Smooth muscle cell (in vitro differentiated cells): ENCODE data around the gene WNT6. TPM values are rescaled to one million over a fixed set of nuclear protein-coding genes. Genes with fewer than 3 reads are reported as not detected.

ENCODE experiments used
- DNase-seq: peaks from one replicate; lab custom pipeline; 2025; ENCODE audit not compliant: unreplicated experiment; lab: John Stamatoyannopoulos, UW
- H2AFZ ChIP-seq: fragments of 200-600 bp; sonication (generic); 2 replicates; pipeline ENCODE4 v1.6.0; 2016; ENCODE audit warnings: antibody characterized with exemption, low read depth, mild to moderate bottlenecking
- H3F3A ChIP-seq: fragments of 200-600 bp; sonication (generic); 2 replicates; pipeline ENCODE4 v1.6.0; 2017; ENCODE audit warnings: antibody characterized with exemption, low read depth
- H3K27ac ChIP-seq: fragments of 200-600 bp; sonication (generic); 2 replicates; pipeline ENCODE4 v1.5.1; 2016; ENCODE audit warnings: low read depth, mild to moderate bottlenecking
- H3K27me3 ChIP-seq: fragments of 200-600 bp; sonication (generic); 2 replicates; pipeline ENCODE4 v1.6.1; 2016; ENCODE audit warnings: low read depth, mild to moderate bottlenecking
- H3K36me3 ChIP-seq: fragments of 200-600 bp; sonication (generic); 2 replicates; pipeline ENCODE4 v1.5.1; 2016; ENCODE audit warnings: low read depth
- H3K4me1 ChIP-seq: fragments of 200-600 bp; sonication (generic); 2 replicates; pipeline ENCODE4 v1.5.1; 2016; ENCODE audit warnings: low read depth
- H3K4me2 ChIP-seq: fragments of 200-600 bp; sonication (generic); 2 replicates; pipeline ENCODE4 v1.6.0; 2016; ENCODE audit warnings: mild to moderate bottlenecking
- H3K4me3 ChIP-seq: fragments of 200-600 bp; sonication (generic); 2 replicates; pipeline ENCODE4 v1.5.1; 2016; ENCODE audit warnings: mild to moderate bottlenecking
- H3K79me2 ChIP-seq: fragments of 200-600 bp; sonication (generic); 2 replicates; pipeline ENCODE4 v1.6.0; 2016; ENCODE audit warnings: low read depth, mild to moderate bottlenecking
- H3K9ac ChIP-seq: fragments of 200-600 bp; sonication (generic); 2 replicates; pipeline ENCODE4 v1.6.0; 2016; ENCODE audit warnings: low read depth
- H3K9me3 ChIP-seq: fragments of 200-600 bp; sonication (generic); replicated peaks from 2 replicates; pipeline ENCODE4 v1.5.1; 2016; ENCODE audit warnings: low read depth
- H4K20me1 ChIP-seq: fragments of 200-600 bp; sonication (generic); 2 replicates; pipeline ENCODE4 v1.6.0; 2016; ENCODE audit warnings: low read depth
- CTCF ChIP-seq: fragments of 200-600 bp; sonication (generic); IDR thresholded peaks from 2 replicates; pipeline ENCODE4 v1.5.1; 2017; ENCODE audit warnings: borderline replicate concordance, mild to moderate bottlenecking, antibody characterized with exemption; ENCODE audit not compliant: insufficient read depth, poor library complexity, severe bottlenecking
- WGBS: methylation state at CpG from one replicate; pipeline ENCODE4 v1.1.7; 2016; ENCODE audit warnings: low lambda C conversion rate; 5-methylcytosine and 5-hydroxymethylcytosine counted together
- polyA plus RNA-seq: library from polyadenylated mRNA; unstranded; fragments of >200 nt; fragmentation: Nextera tagmentation; extraction: Ambion mirVana; gene quantifications from 2 replicates; pipeline ENCODE4 v1.2.1, GENCODE V29; 2016
- total RNA-seq: library from RNA; depleted of rRNA; stranded (reverse); fragments of >200 nt; gene quantifications from 2 replicates; pipeline ENCODE4 v1.2.3, GENCODE V29; 2014

Gene WNT6
- total and polyA plus RNA-seq, 2 experiments from 2014 or later = 7.9 to 12.1 TPM

GRCh38 chr2:218853766-218854165, 5.8 kb upstream of the WNT6 start:
- TF ChIP-seq CTCF = no peak
- 37% methylated on average over 5 of the region's 5 CpGs for WGBS

DNA sequence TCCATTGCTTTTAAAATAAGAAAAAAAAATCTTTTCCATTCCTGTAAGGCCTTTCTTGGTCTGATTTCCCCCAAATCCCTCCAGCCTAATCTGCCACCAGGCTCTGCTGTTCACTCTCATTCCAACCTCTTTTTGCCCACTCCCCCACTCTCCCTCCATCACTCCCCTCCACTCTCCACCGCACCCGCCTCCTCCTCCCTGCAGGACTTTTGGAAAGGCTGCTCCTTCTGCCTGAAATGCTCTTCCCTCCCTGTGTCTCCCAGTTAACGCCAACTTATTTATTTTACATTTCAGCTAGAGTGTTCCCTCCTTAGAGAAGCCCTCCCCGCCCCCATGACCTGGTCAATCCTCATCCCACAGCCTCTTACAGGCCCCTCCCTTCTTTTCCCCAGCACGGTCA, 4.7 kb upstream of the WNT6 start:
- no peak overlapping the region for H3K9ac ChIP-seq
- 64% methylated on average over 5 of the region's 5 CpGs for WGBS
- TF ChIP-seq CTCF = no peak
- H3K4me1 ChIP-seq = peaks cover 11% of the 10 kb centered on the region
- H3K4me2 ChIP-seq = no peak overlapping the region
- no peak overlapping the region for H3K27ac ChIP-seq
- no peaks in the 10 kb centered on the region for H4K20me1 ChIP-seq
- no peak for DNase-seq
- H3K9me3 ChIP-seq = no peaks in the 10 kb centered on the region
- no peak overlapping the region for H3K4me3 ChIP-seq
- no peaks in the 10 kb centered on the region for H3K36me3 ChIP-seq
- peaks cover 29% of the 10 kb centered on the region for H3K27me3 ChIP-seq
- no peak overlapping the region for H2AFZ ChIP-seq
- no peaks in the 10 kb centered on the region for H3K79me2 ChIP-seq
- H3F3A ChIP-seq = no peaks in the 10 kb centered on the region

More at GRCh38 chr2:218853766-218854165, 5.8 kb upstream of the WNT6 start:
- no peak overlapping the region for H3K4me3 ChIP-seq
- H3F3A ChIP-seq = no peaks in the 10 kb centered on the region
- no peaks in the 10 kb centered on the region for H3K9me3 ChIP-seq
- H3K27ac ChIP-seq = no peak overlapping the region
- H4K20me1 ChIP-seq = no peaks in the 10 kb centered on the region
- H3K4me2 ChIP-seq = no peak overlapping the region
- peaks cover 20% of the 10 kb centered on the region for H3K27me3 ChIP-seq
- DNase-seq = no peak
- H3K79me2 ChIP-seq = no peaks in the 10 kb centered on the region
- H2AFZ ChIP-seq = no peak overlapping the region
- peaks cover 7% of the 10 kb centered on the region for H3K4me1 ChIP-seq
- H3K36me3 ChIP-seq = no peaks in the 10 kb centered on the region
- no peak overlapping the region for H3K9ac ChIP-seq

DNA sequence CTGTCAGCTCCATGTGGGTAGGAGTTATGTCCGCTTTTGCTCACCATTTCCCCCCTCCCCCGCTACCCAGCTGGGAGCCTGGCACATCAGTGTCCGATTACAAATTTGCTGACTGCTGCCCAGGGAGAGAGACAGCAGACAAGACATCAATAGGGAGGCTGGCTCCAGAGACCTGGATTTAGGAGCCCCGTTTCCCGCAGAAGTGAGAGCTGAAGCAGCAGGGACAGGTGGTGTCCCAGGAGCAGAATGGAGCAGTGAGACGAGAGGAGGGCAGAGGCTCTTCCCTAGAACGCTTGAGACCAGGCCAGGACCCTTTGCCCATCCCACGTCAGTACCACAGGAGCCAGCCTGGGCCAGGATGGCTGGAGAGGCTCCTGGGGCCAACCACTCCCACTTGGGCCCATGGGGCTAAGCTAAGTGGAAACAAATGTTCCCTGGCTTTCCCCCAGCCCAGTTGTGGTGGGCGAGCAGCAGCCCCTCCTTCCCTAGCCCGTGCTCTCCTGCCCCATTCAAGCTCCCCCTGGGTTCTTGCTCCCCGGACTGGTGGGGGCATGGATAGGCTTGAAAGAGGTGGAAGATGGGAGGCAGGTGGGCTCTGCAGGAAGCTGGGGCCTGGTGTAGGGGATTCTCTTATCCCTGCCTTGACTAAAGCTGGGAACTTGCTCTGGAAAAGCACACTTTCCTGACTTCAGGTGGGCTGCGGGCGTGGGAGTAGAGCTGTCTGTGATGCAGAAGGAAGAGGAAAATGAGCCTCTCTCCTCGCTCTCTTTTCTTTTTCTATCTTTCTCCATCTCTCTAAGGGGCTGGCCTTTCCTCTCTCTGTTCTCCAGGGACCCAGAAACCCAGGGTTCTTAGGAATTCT, 4.1 kb upstream of the WNT6 start:
- Histone ChIP-seq H2AFZ (no peak overlapping the region), H3K9me3 (no peaks in the 10 kb centered on the region), H3K36me3 (no peaks in the 10 kb centered on the region), H3F3A (no peaks in the 10 kb centered on the region), H3K4me1 (peaks cover 14% of the 10 kb centered on the region), H3K27ac (no peak overlapping the region), H3K4me2 (no peak overlapping the region), H3K27me3 (peaks cover 35% of the 10 kb centered on the region), H3K9ac (no peak overlapping the region), H3K4me3 (no peak overlapping the region), H4K20me1 (no peaks in the 10 kb centered on the region), H3K79me2 (no peaks in the 10 kb centered on the region)
- no peak for DNase-seq
- TF ChIP-seq CTCF = no peak
- 74% methylated on average over 14 of the region's 14 CpGs for WGBS
